ENCODE measurements around the gene PCID2. TPM values are rescaled to one million over a fixed set of nuclear protein-coding genes. Genes with fewer than 3 reads are reported as not detected.

PCID2 gene
- total and polyA plus RNA-seq, 2 of the 13 experiments (the other 11 are each of a cell fraction or from before 2014, with no cell fraction given): 65.0 to 111 TPM

DNA sequence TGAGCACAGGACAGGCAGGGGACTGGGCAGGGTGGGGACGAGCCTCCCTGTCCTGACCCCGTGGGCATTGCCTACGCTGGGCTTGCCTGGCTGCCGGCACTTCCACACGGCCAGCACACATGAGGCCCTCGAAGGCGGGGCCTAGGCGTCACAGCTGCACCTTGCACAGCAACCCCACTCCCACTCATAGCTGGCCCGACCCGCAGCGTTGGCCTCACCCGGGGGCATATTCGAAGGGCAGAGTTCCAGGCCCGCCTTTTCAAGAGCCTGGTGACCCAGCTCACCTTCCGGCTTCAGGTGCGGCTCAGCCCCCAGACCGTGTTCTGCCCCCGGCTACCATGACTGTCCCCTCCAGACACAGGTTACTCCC, 66.9 kb downstream of the PCID2 start (continued):
- TF ChIP-seq, protein P1, sequence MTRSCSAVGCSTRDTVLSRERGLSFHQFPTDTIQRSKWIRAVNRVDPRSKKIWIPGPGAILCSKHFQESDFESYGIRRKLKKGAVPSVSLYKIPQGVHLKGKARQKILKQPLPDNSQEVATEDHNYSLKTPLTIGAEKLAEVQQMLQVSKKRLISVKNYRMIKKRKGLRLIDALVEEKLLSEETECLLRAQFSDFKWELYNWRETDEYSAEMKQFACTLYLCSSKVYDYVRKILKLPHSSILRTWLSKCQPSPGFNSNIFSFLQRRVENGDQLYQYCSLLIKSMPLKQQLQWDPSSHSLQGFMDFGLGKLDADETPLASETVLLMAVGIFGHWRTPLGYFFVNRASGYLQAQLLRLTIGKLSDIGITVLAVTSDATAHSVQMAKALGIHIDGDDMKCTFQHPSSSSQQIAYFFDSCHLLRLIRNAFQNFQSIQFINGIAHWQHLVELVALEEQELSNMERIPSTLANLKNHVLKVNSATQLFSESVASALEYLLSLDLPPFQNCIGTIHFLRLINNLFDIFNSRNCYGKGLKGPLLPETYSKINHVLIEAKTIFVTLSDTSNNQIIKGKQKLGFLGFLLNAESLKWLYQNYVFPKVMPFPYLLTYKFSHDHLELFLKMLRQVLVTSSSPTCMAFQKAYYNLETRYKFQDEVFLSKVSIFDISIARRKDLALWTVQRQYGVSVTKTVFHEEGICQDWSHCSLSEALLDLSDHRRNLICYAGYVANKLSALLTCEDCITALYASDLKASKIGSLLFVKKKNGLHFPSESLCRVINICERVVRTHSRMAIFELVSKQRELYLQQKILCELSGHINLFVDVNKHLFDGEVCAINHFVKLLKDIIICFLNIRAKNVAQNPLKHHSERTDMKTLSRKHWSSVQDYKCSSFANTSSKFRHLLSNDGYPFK (CRISPR knock-in tag; IDR thresholded peaks at IDR 0.05; ENCODE audit: borderline replicate concordance): 0 out of 2 replicates have a peak, but pooled peaks have one; percentile 23
- TF ChIP-seq, protein P2, sequence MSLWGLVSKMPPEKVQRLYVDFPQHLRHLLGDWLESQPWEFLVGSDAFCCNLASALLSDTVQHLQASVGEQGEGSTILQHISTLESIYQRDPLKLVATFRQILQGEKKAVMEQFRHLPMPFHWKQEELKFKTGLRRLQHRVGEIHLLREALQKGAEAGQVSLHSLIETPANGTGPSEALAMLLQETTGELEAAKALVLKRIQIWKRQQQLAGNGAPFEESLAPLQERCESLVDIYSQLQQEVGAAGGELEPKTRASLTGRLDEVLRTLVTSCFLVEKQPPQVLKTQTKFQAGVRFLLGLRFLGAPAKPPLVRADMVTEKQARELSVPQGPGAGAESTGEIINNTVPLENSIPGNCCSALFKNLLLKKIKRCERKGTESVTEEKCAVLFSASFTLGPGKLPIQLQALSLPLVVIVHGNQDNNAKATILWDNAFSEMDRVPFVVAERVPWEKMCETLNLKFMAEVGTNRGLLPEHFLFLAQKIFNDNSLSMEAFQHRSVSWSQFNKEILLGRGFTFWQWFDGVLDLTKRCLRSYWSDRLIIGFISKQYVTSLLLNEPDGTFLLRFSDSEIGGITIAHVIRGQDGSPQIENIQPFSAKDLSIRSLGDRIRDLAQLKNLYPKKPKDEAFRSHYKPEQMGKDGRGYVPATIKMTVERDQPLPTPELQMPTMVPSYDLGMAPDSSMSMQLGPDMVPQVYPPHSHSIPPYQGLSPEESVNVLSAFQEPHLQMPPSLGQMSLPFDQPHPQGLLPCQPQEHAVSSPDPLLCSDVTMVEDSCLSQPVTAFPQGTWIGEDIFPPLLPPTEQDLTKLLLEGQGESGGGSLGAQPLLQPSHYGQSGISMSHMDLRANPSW (CRISPR knock-in tag; IDR thresholded peaks at IDR 0.05; ENCODE audit: borderline replicate concordance): no peak
- TF ChIP-seq GTF2F1 (IDR thresholded peaks at IDR 0.05; ENCODE audit: low read length): no peak
- TF ChIP-seq, protein P3, sequence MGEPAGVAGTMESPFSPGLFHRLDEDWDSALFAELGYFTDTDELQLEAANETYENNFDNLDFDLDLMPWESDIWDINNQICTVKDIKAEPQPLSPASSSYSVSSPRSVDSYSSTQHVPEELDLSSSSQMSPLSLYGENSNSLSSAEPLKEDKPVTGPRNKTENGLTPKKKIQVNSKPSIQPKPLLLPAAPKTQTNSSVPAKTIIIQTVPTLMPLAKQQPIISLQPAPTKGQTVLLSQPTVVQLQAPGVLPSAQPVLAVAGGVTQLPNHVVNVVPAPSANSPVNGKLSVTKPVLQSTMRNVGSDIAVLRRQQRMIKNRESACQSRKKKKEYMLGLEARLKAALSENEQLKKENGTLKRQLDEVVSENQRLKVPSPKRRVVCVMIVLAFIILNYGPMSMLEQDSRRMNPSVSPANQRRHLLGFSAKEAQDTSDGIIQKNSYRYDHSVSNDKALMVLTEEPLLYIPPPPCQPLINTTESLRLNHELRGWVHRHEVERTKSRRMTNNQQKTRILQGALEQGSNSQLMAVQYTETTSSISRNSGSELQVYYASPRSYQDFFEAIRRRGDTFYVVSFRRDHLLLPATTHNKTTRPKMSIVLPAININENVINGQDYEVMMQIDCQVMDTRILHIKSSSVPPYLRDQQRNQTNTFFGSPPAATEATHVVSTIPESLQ (CRISPR knock-in tag; conservative IDR thresholded peaks at IDR 0.05): no peak
- TF ChIP-seq RELA (CRISPR knock-in tag; IDR thresholded peaks at IDR 0.05): no peak
- TF ChIP-seq SCMH1 (CRISPR knock-in tag; IDR thresholded peaks at IDR 0.05; ENCODE audit: borderline replicate concordance): no peak
- TF ChIP-seq NFAT5 (CRISPR knock-in tag; IDR thresholded peaks at IDR 0.05): no peak
- TF ChIP-seq, protein P4, sequence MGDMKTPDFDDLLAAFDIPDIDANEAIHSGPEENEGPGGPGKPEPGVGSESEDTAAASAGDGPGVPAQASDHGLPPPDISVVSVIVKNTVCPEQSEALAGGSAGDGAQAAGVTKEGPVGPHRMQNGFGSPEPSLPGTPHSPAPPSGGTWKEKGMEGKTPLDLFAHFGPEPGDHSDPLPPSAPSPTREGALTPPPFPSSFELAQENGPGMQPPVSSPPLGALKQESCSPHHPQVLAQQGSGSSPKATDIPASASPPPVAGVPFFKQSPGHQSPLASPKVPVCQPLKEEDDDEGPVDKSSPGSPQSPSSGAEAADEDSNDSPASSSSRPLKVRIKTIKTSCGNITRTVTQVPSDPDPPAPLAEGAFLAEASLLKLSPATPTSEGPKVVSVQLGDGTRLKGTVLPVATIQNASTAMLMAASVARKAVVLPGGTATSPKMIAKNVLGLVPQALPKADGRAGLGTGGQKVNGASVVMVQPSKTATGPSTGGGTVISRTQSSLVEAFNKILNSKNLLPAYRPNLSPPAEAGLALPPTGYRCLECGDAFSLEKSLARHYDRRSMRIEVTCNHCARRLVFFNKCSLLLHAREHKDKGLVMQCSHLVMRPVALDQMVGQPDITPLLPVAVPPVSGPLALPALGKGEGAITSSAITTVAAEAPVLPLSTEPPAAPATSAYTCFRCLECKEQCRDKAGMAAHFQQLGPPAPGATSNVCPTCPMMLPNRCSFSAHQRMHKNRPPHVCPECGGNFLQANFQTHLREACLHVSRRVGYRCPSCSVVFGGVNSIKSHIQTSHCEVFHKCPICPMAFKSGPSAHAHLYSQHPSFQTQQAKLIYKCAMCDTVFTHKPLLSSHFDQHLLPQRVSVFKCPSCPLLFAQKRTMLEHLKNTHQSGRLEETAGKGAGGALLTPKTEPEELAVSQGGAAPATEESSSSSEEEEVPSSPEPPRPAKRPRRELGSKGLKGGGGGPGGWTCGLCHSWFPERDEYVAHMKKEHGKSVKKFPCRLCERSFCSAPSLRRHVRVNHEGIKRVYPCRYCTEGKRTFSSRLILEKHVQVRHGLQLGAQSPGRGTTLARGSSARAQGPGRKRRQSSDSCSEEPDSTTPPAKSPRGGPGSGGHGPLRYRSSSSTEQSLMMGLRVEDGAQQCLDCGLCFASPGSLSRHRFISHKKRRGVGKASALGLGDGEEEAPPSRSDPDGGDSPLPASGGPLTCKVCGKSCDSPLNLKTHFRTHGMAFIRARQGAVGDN (CRISPR knock-in tag; IDR thresholded peaks at IDR 0.05): peak; percentile 25; the same call in 1 of the 2 replicates
- TF ChIP-seq ZMYM2 (CRISPR knock-in tag; IDR thresholded peaks at IDR 0.05): no peak
- peak; percentile 65 for TF ChIP-seq RBFOX2 (IDR thresholded peaks at IDR 0.05; ENCODE audit: low read depth, low read length)
- no peak for TF ChIP-seq ZNF768 (CRISPR knock-in tag; IDR thresholded peaks at IDR 0.05)

Data from HepG2 (cell line).